Stimulated activated CD4-positive, alpha-beta T cell treated with anti-CD3 and anti-CD28 coated beads, Interleukin-15, amount 100 ng/mL, for 48 hours (primary cell): Measurements from ENCODE around the gene RCN1.
"Not testable (repeated sequence)": the region's sequence is repeated elsewhere in the genome, so short reads cannot be mapped to it uniquely, and the experiment has no call there.

ENCODE experiments used
- DNase-seq, 2 donors: peaks; one replicate each; pipeline ENCODE4 v3.0.0-alpha.2; 2020; ENCODE audit warnings: low read depth in 2 of 2

The RCN1 gene

DNA sequence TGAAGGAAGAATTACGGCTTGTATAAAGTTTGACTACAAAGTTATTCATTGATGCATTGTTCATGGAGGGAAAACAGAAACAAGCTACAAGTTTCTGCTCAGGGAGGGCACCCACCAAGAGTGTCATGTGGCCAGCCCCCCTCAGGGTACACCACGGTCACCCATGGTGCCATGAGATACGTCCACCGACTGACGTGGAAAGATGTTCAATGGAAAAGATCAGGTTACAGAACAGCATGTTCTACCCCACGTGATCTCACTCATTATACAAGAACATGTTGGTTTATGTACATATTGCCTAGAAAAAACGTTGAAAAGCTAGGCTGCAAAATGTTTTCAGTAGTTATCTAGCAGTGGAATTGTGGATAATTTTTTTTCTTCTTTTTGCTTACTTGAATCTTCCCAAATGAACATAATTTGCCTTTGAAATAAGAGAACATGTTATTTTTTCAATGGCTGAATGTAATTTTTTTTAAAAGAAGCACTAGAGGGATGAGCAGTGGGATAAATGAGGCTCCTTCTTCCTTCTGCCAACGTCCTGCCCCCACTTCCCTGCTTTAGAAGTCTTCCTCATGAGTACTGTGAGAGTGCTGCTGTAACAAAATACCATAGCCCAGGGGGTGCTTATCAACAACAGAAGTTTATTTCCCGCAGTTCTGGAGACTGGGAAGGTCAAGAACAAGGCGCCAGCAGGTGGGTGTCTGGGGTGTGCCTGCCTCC, 22.5 kb downstream of the RCN1 start:
- DNase-seq: no peak

- no peak for DNase-seq
Measured at GRCh38 chr11:32113920-32114203, 23.0 kb downstream of the RCN1 start.

DNA sequence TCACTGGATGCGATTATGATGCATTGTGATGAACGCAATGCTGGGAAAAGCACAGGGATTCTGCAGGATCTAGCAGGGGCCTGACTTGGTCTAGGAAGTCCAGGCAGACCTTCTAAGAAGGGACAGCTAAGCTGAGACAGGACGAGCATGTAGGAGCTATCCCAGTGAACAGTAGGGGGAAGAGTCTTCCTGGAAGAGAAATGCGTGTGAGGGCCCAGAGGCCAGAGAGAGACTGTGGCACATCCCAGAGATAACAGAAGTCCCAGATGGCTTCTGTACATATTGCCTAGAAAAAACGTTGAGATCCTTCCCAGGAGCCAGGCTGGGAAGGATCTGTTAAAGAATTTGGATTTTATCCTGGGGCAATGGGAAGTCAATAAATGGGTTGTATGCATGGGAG, 24.6 kb downstream of the RCN1 start:
- no peak for DNase-seq

DNA sequence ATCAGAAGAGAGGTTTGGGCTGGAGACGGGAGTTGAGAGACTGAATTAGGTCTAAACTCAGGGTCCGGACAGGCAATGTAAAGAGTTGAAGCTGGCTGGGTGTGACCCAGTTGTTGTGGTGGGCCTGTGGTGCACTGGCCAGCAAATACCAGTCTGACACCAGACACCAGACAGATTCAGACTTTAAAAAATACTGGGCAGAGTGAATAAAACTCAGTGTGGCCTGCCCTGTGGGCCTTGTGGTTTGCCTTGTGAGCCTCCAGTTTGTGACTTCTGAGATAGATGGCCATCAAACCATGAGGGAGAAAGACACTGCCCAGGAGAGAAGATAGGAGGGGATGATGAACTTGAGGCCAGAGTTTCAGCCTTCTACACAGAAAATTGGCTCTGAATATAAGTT, 25.8 kb downstream of the RCN1 start:
- no peak for DNase-seq

DNA sequence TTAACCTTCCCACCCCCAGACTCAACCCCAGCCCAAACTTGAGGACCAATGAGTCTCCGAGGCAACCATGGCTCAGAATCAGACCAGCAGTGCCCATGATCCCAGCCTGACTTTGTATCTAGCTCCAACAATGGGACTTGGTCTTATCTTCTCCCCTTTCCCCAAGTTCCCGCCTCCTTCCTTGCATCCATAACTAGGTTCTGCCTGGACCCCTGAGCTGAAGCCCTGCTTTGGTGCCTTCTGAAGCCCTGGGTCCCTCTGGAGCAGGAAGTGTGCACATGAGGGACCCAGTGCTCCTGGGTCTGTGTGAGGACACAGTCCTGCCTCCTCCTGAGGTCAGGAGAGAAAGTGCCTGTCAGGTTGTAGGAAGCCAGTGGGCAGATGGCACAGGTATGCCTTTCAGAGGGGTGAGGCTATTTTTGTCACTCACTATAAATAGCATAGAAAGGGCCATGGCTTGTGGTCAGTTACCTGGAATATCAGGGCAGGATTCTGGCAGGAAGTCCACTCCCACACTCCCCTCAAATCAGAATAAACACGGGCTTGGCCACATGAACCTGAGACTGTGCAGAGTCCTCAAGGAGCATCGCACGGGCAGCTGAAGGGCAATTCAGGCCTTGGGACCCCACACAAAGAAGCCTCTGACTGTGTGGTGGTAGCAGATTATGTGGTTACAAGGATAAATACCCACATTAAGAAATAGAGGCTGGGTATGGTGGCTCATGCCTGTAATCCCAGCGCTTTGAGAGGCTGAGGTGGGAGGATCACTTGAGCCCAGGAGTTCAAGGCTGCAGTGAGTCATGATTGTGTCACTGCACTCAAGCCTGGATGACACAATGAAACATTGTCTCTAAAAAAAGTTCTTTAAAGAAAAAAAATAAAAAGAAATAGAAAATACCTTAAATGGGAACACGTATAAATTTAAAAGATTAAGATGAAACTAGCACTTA, 27.4 kb downstream of the RCN1 start:
- no peak for DNase-seq

GRCh38 chr11:32119139-32119538, 28.3 kb downstream of the RCN1 start:
- not testable (repeated sequence) for DNase-seq

GRCh38 chr11:32121012-32121411, 30.1 kb downstream of the RCN1 start:
- no peak for DNase-seq

DNA sequence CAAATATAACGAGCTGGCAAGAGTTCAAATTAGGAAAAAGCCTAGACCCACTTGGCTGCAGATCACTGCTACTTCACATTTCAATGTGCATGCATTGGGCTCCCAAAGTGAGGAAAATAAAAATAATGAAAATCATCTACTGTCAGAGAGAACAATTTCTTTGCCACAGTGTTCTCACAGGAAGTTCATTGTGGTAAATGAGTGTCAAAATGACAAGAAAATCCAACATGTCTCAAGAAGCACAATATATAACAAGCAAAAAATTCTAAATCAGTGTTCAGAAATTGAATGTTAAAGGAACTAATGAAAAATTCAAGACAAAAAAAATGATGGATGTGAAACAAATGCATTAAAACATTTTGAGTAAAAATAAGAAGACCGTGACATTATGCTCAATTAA, 31.3 kb downstream of the RCN1 start:
- no peak for DNase-seq

DNA sequence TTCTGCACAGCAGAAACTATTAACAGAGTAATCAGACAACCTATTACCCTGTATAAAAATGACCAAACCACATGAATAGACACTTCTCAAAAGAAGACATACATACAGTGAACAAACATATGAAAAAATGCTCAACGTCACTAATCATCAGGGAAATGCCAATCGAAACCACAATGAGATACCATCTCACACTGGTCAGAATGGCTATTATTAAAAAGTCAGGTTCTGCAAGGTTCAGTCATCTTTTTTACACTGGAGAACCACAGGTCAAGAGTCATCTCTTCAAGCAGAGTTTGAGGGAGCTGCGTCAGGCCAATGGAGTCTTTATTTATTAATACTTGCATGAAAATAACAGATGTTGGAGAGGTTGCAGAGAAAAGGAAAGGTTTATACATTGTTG, 40.4 kb downstream of the RCN1 start:
- DNase-seq: no peak

- DNase-seq: no peak
Measured at GRCh38 chr11:32136657-32137056, 45.8 kb downstream of the RCN1 start.

GRCh38 chr11:32137263-32137662, 46.4 kb downstream of the RCN1 start:
- DNase-seq: no peak

DNA sequence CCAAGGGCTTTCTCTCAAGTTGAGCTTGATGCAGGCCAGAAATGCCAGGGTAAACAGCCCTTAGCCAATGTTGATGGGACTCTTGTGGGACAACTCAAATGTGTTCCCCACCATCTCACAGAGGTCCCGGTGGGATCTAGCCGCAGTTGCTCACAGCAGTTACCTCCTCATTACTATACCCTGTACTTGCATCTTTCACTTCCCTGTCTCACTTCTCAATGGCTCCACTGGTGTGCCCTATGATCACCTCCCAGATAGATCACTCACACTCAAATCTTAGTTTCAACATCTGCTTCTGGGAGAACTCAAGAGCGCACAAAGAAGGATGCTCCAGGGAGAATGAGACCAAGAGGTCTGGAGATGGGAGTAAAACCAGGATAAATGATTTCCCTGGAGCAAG, 47.0 kb downstream of the RCN1 start:
- DNase-seq: no peak

DNA sequence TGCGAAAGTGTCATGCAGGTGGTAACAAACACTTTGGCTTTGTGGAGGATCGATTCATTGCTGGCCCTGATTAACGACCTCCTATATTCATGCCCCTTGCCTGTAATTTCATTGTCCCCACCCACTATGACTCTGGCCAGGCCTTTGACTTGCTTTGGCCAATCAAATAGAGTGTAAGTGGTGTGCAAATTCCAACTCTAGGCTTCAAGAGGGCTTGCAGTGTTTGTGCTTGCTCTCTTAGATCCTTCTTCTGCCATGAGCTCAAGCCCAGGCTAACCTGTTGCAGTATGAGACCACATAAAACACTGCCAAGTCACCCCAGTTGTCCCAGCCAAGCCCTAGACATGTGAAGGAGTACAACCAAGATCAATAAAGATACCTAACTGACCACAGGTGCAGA, 48.0 kb downstream of the RCN1 start:
- no peak for DNase-seq

DNA sequence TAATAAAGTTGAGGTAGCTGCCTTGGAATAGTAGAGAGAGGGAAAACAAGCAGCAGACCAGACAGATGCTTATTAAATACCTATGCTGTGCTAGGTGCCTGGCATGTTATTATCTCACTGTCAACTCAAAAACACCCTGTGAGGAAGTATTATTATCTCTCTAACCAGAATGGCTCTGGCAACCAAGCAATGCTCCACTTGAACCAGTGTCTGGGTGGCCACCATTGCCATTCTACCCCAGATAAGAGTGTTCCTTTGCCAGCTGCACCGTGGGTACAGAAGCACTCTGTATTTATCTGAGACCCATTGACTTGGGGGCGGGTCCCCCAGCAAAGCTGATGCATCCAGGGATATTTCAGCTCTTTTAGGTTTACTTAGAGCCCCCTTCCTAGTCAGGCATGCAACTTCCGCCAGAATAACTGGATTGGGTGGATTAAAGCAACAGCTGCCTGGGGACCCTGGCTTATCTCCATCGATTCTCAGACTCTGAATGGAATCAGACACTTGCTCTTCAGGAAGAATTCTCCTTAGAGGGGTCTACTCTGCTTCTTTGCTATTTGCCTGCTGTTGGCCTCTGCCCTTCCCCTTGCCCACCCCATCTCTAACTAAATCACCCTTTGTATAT, 49.1 kb downstream of the RCN1 start:
- DNase-seq: no peak

DNA sequence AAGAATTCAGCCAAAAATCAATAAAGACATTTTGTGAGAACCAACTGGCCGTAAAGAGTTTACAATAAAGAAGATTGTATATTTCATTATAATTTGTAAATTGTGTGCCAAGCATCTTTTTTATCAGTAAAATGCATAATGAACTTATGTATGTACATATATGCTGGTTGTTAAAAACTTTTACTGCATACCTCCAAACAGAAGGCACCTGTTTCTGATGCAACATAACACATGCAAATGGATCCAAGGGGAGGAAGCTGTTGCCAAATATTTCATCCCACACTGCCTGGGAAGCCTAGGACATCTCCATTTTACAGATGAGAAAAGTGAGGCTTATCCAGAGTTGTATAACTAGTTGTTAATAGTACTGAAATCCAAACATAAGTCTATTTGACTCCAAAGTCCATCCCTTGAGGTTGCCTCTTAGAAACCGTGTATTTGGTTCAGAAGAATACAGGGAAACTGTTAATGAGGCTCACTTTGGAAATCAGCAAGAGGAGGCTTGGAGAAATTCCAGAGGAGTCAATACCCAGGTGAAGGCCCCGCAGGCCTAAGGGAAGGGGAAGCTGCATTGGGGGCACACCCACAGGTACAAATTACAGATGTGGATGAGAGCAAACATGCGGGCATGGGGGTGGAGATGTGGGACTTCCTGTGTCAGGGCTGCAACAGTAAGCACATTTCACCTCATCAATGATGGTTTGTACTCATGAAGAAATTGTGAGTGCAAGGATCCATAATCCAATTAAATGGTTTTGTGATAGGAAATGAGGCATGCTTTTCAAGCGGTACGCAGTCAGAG, 51.1 kb downstream of the RCN1 start:
- DNase-seq: no peak

GRCh38 chr11:32143378-32143777, 52.5 kb downstream of the RCN1 start:
- no peak for DNase-seq

DNA sequence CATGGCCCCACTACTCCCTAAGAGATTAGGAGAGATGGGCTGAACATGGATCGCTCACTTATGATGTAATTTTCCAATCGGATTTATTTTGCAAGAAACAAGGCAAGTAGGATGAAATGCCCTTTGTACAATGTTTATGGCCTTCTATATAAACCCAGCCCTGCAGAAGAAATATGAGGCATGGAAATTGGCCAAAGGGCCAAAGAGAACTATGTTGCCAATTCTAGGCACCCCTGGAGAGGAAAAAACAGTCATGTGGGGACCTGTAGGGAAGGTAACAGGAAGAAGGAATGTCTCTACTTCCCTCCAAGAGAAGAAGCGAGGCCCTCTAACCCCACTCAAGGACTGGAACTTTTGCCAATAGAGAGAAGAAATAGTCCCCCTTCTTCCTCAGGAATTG, 54.4 kb downstream of the RCN1 start:
- DNase-seq: no peak

- no peak for DNase-seq
Measured at GRCh38 chr11:32148895-32149294, 58.0 kb downstream of the RCN1 start.

DNA sequence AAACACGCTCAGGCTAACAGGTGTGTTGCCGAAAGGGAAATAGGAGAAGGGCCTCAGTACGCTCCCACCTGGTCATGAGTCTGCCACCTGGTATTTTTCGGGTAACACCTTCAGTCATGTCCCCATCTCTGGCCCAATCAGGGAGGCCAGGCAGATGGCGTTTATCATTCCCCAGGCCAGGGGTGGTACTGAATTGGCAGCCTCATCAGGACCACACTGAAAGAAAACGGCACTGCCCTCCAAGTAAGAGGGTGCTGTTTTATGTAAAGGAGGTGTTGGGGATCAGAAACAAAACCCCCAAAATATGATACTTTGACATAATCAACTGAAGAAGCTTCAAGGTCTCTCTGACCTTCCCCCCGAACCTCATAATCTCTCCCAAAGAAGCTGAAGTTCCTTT, 58.9 kb downstream of the RCN1 start:
- DNase-seq: no peak

GRCh38 chr11:32151027-32151426, 60.2 kb downstream of the RCN1 start:
- DNase-seq: no peak

- no peak for DNase-seq
Measured at GRCh38 chr11:32152216-32152615, 61.3 kb downstream of the RCN1 start.

- DNase-seq: no peak
Measured at GRCh38 chr11:32152821-32153220, 61.9 kb downstream of the RCN1 start.
